Activated CD8-positive, alpha-beta memory T cell treated with anti-CD3 and anti-CD28 coated beads, Interleukin-2, amount 50 U/mL, for 24 hours (primary cell): ENCODE measurements around the gene BNIPL.

Source experiments
- DNase-seq: peaks from one replicate; pipeline ENCODE4 v3.0.0-alpha.2; 2020; ENCODE audit errors: extremely low read depth

Gene BNIPL

GRCh38 chr1:151036356-151036755 is at the start of gene BNIPL:
Gene BNIPL, plus strand, starts transcription at chr1:151036586. Its CDS starts 140 bp downstream, at chr1:151036726.
- no peak for DNase-seq

GRCh38 chr1:150987924-150988323 is 48.5 kb upstream of the BNIPL start:
- DNase-seq: no peak

GRCh38 chr1:150992626-150993025 is 43.8 kb upstream of the BNIPL start:
- DNase-seq: no peak

GRCh38 chr1:150994248-150994647 is 42.1 kb upstream of the BNIPL start:
- DNase-seq: no peak

GRCh38 chr1:150995460-150995859 is 40.9 kb upstream of the BNIPL start:
- no peak for DNase-seq

GRCh38 chr1:150995896-150996295 is 40.5 kb upstream of the BNIPL start:
- no peak for DNase-seq

GRCh38 chr1:150997126-150997872 is 39.1 kb upstream of the BNIPL start:
- DNase-seq: no peak

GRCh38 chr1:150997949-150998348 is 38.4 kb upstream of the BNIPL start:
- no peak for DNase-seq

- DNase-seq: no peak
These were observed 37.2 kb upstream of the BNIPL start for GRCh38 chr1:150999051-150999674.

- DNase-seq: no peak
These were observed 36.5 kb upstream of the BNIPL start for GRCh38 chr1:150999926-151000325.

GRCh38 chr1:151000408-151000807 is 36.0 kb upstream of the BNIPL start:
- no peak for DNase-seq

GRCh38 chr1:151001602-151002001 is 34.8 kb upstream of the BNIPL start:
- DNase-seq: no peak

- DNase-seq: no peak
These were observed 34.3 kb upstream of the BNIPL start for GRCh38 chr1:151002051-151002450.

- no peak for DNase-seq
These were observed 33.8 kb upstream of the BNIPL start for GRCh38 chr1:151002611-151003010.

- no peak for DNase-seq
These were observed 33.2 kb upstream of the BNIPL start for GRCh38 chr1:151003180-151003579.

- no peak for DNase-seq
These were observed 30.6 kb upstream of the BNIPL start for GRCh38 chr1:151005729-151006319.

- no peak for DNase-seq
These were observed 29.9 kb upstream of the BNIPL start, which contains the start of gene MINDY1 for GRCh38 chr1:151006327-151007052. Gene MINDY1, minus strand, starts transcription at chr1:151006902. Its CDS starts 4,285 bp downstream, at chr1:151002617.

GRCh38 chr1:151007853-151008243 is 28.5 kb upstream of the BNIPL start:
- DNase-seq: no peak

- DNase-seq: peak; percentile 90
These were observed 27.9 kb upstream of the BNIPL start, which contains the start of gene PRUNE1 for GRCh38 chr1:151008244-151009205. Gene PRUNE1, plus strand, starts transcription at chr1:151008449. Its CDS starts 184 bp downstream, at chr1:151008633.

- no peak for DNase-seq
These were observed 27.2 kb upstream of the BNIPL start for GRCh38 chr1:151009206-151009587.
